ENCODE results near the gene LSAMP.

- TF ChIP-seq CTCF (IDR thresholded peaks at IDR 0.05; ENCODE audit: insufficient read depth, low read depth, low read length), result no peak
- no peak for TF ChIP-seq EZH2 (IDR thresholded peaks at IDR 0.05; ENCODE audit: insufficient read depth, low read length)
Measured at GRCh38 chr3:116393199-116393598, 52.1 kb downstream of the LSAMP start.

Data from astrocyte (in vitro differentiated cells and primary cell).